K562 (cell line): ENCODE measurements around the gene MBOAT2. TPM values are rescaled to one million over a fixed set of nuclear protein-coding genes. Genes with fewer than 3 reads are reported as not detected.

Experiments
- ATAC-seq: fragments of 200-7000 bp; cut with Tn5 transposase; 3 replicates; pipeline ENCODE4 v1.9.1; 2020; ENCODE audit warnings: moderate library complexity
- BruUV-seq: library from RNA; stranded (reverse); fragments of 400-500 nt; replicated peaks from 2 replicates; lab custom pipeline; 2021; lab: Mats Ljungman, UMichigan
- CTCF ChIA-PET: fragments of 300-600 bp; formaldehyde crosslinking; extraction: SDS; loops from one replicate; lab custom pipeline; 2021; ENCODE audit warnings: low intra/inter-chr PET ratio; lab: Yijun Ruan, JAX
- POLR2A ChIA-PET: fragments of 300-600, 350-650 bp; sonication (Branson Sonifier 250); formaldehyde crosslinking; extraction: SDS; loops from one replicate; lab custom pipeline; 2021; ENCODE audit warnings: antibody characterized with exemption, inconsistent platforms; lab: Yijun Ruan, JAX
- DNase-seq, 4 experiments: peaks; one replicate each; pipeline versions ENCODE4 v3.0.0 to v3.0.0-alpha.2; 2011 to 2018; ENCODE audit warnings: low spot score in 3 of 4, mixed read lengths in 3 of 4; ENCODE audit errors: extremely low read depth in 1 of 4
- FAIRE-seq: peaks from 2 replicates; lab custom pipeline; 2011; peaks lifted over from hg19 to GRCh38; lab: Jason Lieb, UNC
- H2AFZ ChIP-seq: 2 replicates; pipeline ENCODE4 v1.6.0; 2011; ENCODE audit warnings: low read depth, low read length, control low read depth, inconsistent platforms
- H3K27ac ChIP-seq: fragments of 200-600 bp; 3 replicates; pipeline ENCODE4 v1.8.0; 2011; ENCODE audit warnings: low read depth, mild to moderate bottlenecking, control low read depth, inconsistent platforms, low read length, moderate library complexity, mixed read lengths; ENCODE audit errors: extremely low read depth
- H3K27me3 ChIP-seq, 2 experiments: fragments of 300-600 bp in 1 of 2; 2 replicates in 1 of 2; 3 replicates in 1 of 2; pipeline versions ENCODE4 v1.6.0 to v1.8.0; 2011; ENCODE audit warnings: inconsistent platforms in 2 of 2, low read length in 2 of 2, mild to moderate bottlenecking in 1 of 2, mixed read lengths in 1 of 2, moderate library complexity in 1 of 2; ENCODE audit not compliant: control insufficient read depth in 2 of 2, insufficient read depth in 2 of 2
- H3K36me3 ChIP-seq: fragments of 300-600 bp; 3 replicates; pipeline ENCODE4 v1.8.0; 2011; ENCODE audit warnings: mild to moderate bottlenecking, low read length, inconsistent platforms; ENCODE audit not compliant: control insufficient read depth, insufficient read depth
- H3K4me1 ChIP-seq, 2 experiments: fragments of 200-600 bp in 1 of 2; replicated peaks in 1 of 2; 2 replicates in 1 of 2; 3 replicates in 1 of 2; pipeline versions ENCODE4 v1.5.1 to v1.8.0; 2011; ENCODE audit warnings: inconsistent platforms in 2 of 2, low read length in 2 of 2, mild to moderate bottlenecking in 1 of 2, mixed read lengths in 1 of 2, moderate library complexity in 1 of 2; ENCODE audit not compliant: control insufficient read depth in 2 of 2, insufficient read depth in 2 of 2
- H3K4me2 ChIP-seq: 2 replicates; pipeline ENCODE4 v1.6.1; 2011; ENCODE audit warnings: low read length, control low read depth, inconsistent platforms, mixed read lengths; ENCODE audit not compliant: insufficient read depth
- H3K4me3 ChIP-seq: fragments of 200-600 bp; sonication (generic), shearing (Covaris generic); 2 replicates; pipeline ENCODE4 v1.5.1; 2016; ENCODE audit warnings: control low read depth, inconsistent platforms
- H3K79me2 ChIP-seq: fragments of 200-600 bp; 3 replicates; pipeline ENCODE4 v1.8.0; 2011; ENCODE audit warnings: low read length, inconsistent platforms; ENCODE audit not compliant: control insufficient read depth, insufficient read depth
- H3K9ac ChIP-seq, 2 experiments: 2 replicates each; pipeline versions ENCODE4 v1.6.0 to v1.6.1; 2011; ENCODE audit warnings: low read depth in 2 of 2, low read length in 2 of 2, control low read depth in 1 of 2, inconsistent platforms in 1 of 2, mild to moderate bottlenecking in 1 of 2, mixed read lengths in 1 of 2; ENCODE audit not compliant: insufficient read depth in 1 of 2
- H3K9me1 ChIP-seq: one replicate; pipeline ENCODE4 v1.6.0; 2011; ENCODE audit warnings: inconsistent platforms, mild to moderate bottlenecking, low read length, moderate library complexity; ENCODE audit not compliant: control insufficient read depth, insufficient read depth
- H3K9me3 ChIP-seq: replicated peaks from 2 replicates; pipeline ENCODE4 v1.5.1; 2011; ENCODE audit warnings: low read depth, low read length, inconsistent platforms; ENCODE audit not compliant: control insufficient read depth, insufficient read depth
- H4K20me1 ChIP-seq: replicated peaks from 2 replicates; pipeline ENCODE4 v1.6.1; 2011; ENCODE audit warnings: low read length, inconsistent platforms, mixed read lengths; ENCODE audit not compliant: control insufficient read depth, insufficient read depth
- CBX1 ChIP-seq: sonication (generic); IDR thresholded peaks from 2 replicates; pipeline ENCODE4 v1.6.1; 2016; ENCODE audit warnings: antibody characterized with exemption, low read depth, mild to moderate bottlenecking
- COPS2 ChIP-seq: fragments of 450-650 bp; conservative IDR thresholded peaks from 2 replicates; pipeline ENCODE4 v1.6.1; 2016; ENCODE audit warnings: mild to moderate bottlenecking, moderate library complexity
- DIDO1 ChIP-seq: fragments of 450-650 bp; IDR thresholded peaks from 2 replicates; pipeline ENCODE4 v1.6.1; 2016; ENCODE audit warnings: low read depth, missing biosample characterization, missing genetic modification characterization
- E2F4 ChIP-seq: sonication (generic); formaldehyde crosslinking; IDR thresholded peaks from 2 replicates; pipeline ENCODE4 v1.8.0; 2022; ENCODE audit warnings: mild to moderate bottlenecking, low read depth, missing genetic modification reagents
- GTF2A2 ChIP-seq: IDR thresholded peaks from 2 replicates; pipeline ENCODE4 v1.6.1; 2016; ENCODE audit warnings: mild to moderate bottlenecking, missing genetic modification characterization, missing compliant biosample characterization
- IFI16 ChIP-seq: fragments of 250-450 bp; sonication (Bioruptor Pico); IDR thresholded peaks from 2 replicates; pipeline ENCODE4 v2.1.2; 2022; ENCODE audit warnings: mild to moderate bottlenecking, inconsistent platforms
- NFXL1 ChIP-seq: fragments of 450-650 bp; formaldehyde crosslinking; IDR thresholded peaks from 2 replicates; pipeline ENCODE4 v1.4.0; 2021; ENCODE audit warnings: mild to moderate bottlenecking
- NFYB ChIP-seq: IDR thresholded peaks from 2 replicates; pipeline ENCODE4 v1.6.1; 2011; ENCODE audit warnings: mild to moderate bottlenecking, moderate library complexity; ENCODE audit not compliant: insufficient read length; ENCODE audit errors: extremely low read depth
- ZKSCAN1 ChIP-seq: fragments of 150-350 bp; IDR thresholded peaks from 2 replicates; pipeline ENCODE4 v1.6.1; 2016; ENCODE audit warnings: low read depth, low read length
- ZNF324 ChIP-seq: fragments of 250-450 bp; sonication (Bioruptor Pico); IDR thresholded peaks from 2 replicates; pipeline ENCODE4 v1.4.0; 2020; ENCODE audit warnings: mild to moderate bottlenecking
- WGBS: fragments of 100-300 bp; shearing (Covaris generic); methylation state at CpG from one replicate; pipeline ENCODE4 v1.1.6; 2016; ENCODE audit warnings: low coverage, mixed read lengths; ENCODE audit not compliant: insufficient coverage; ENCODE audit errors: missing lambda C conversion rate; 5-methylcytosine and 5-hydroxymethylcytosine counted together
- in situ Hi-C: fragments of 300-500 bp; cut with MboI; formaldehyde crosslinking; loops from 4 replicates; pipeline ENCODE4 v1.15.0; 2018; ENCODE audit warnings: inconsistent platforms, mixed read lengths
- intact Hi-C: fragments of 100-400 bp; cut with micrococcal nuclease; formaldehyde crosslinking; loops from 2 replicates; pipeline ENCODE4 v1.14.2; 2022
- polyA plus RNA-seq, 8 experiments: library from polyadenylated mRNA; depleted of rRNA in 4 of 8; stranded (reverse) in 5 of 8; unstranded in 3 of 8; fragments of >200 nt; fragmentation: Nextera tagmentation in 2 of 8; fragmentation: Illumina TruSeq in 1 of 8; extraction: Ambion mirVana in 2 of 8; extraction: Trizol in 1 of 8; gene quantifications; 2 replicates each; pipeline versions ENCODE4 v1.2.1 to v1.2.3, GENCODE V29; 2011 to 2014; ENCODE audit warnings: inconsistent platforms in 1 of 8, missing spikeins in 1 of 8
- total RNA-seq, 7 experiments: library from RNA; depleted of rRNA in 6 of 7; stranded (reverse); fragments of >200 nt in 6 of 7; fragmentation: Illumina TruSeq in 2 of 7; extraction: Trizol in 2 of 7; gene quantifications; 2 replicates each; pipeline versions ENCODE4 v1.2.1 to v1.2.3, GENCODE V29; 2011 to 2021; ENCODE audit warnings: low replicate concordance in 1 of 7

MBOAT2 gene
- total and polyA plus RNA-seq, 9 of the 15 experiments (the other 6 are each of a cell fraction or from before 2014, with no cell fraction given) = 8.4 to 122 (median 27.6) TPM

GRCh38 chr2:9008951-9009664 lies 5.6 kb upstream of the MBOAT2 start:
- no peak overlapping the region for H3K4me3 ChIP-seq
- no peaks in the 10 kb centered on the region for H3K27me3 ChIP-seq
- H4K20me1 ChIP-seq = no peaks in the 10 kb centered on the region
- FAIRE-seq (no peak), ATAC-seq (no peak), DNase-seq (no peak)
- intact Hi-C loops = no loop called here
- in situ Hi-C loops = no loop called here
- H2AFZ ChIP-seq = no peak overlapping the region
- WGBS = 44% methylated on average over 1 of the region's 1 CpG
- no peak overlapping the region for H3K9ac ChIP-seq
- no peaks in the 10 kb centered on the region for H3K9me1 ChIP-seq
- H3K27ac ChIP-seq = no peak overlapping the region
- CTCF ChIA-PET = no interaction called here
- H3K9me3 ChIP-seq = peaks cover 5% of the 10 kb centered on the region; the same call in 1 of the 2 replicates
- H3K79me2 ChIP-seq = peaks cover 10% of the 10 kb centered on the region
- no peaks in the 10 kb centered on the region for H3K36me3 ChIP-seq
- H3K4me1 ChIP-seq = peaks cover 4 to 12% of the 10 kb centered on the region in 2 experiments; a peak in 4 of 5 replicates
- BruUV-seq = no TSS peak
- POLR2A ChIA-PET = no interaction called here
- TF ChIP-seq COPS2 (no peak), NFYB (no peak), E2F4 (no peak), CBX1 (no peak), DIDO1 (no peak), GTF2A2 (no peak), ZKSCAN1 (no peak), NFXL1 (CRISPR knock-in tag) (no peak), IFI16 (CRISPR knock-in tag) (no peak), ZNF324 (CRISPR knock-in tag) (no peak)
- no peak overlapping the region for H3K4me2 ChIP-seq
